Kidney (tissue), 14 donors: ENCODE results near the gene POLD4. TPM values are rescaled to one million over a fixed set of nuclear protein-coding genes. Genes with fewer than 3 reads are reported as not detected.

Experiments used
- DNase-seq, 5 donors: peaks; one replicate each; pipeline ENCODE4 v3.0.0-alpha.2; 2013 to 2020
- FAIRE-seq: peaks from 2 replicates; lab custom pipeline; 2012; peaks lifted over from hg19 to GRCh38; lab: Jason Lieb, UNC
- H3K27ac ChIP-seq, 2 donors: one replicate each; pipeline ENCODE4 v1.7.0; 2013; ENCODE audit warnings: low read depth in 2 of 2, low read length in 2 of 2, inconsistent platforms in 1 of 2
- H3K27me3 ChIP-seq: one replicate; pipeline ENCODE4 v1.7.1; 2013; ENCODE audit warnings: low read length, inconsistent platforms; ENCODE audit not compliant: control insufficient read depth, insufficient read depth
- H3K36me3 ChIP-seq, 3 donors: one replicate each; pipeline versions ENCODE4 v1.7.0 to v1.7.1; 2013; ENCODE audit warnings: low read length in 3 of 3, control low read depth in 1 of 3, inconsistent platforms in 1 of 3; ENCODE audit not compliant: insufficient read depth in 3 of 3, control insufficient read depth in 2 of 3
- H3K4me1 ChIP-seq, 3 donors: one replicate each; pipeline versions ENCODE4 v1.7.0 to v1.7.1; 2013; ENCODE audit warnings: low read length in 3 of 3, inconsistent platforms in 1 of 3, low read depth in 1 of 3; ENCODE audit not compliant: control insufficient read depth in 2 of 3, insufficient read depth in 2 of 3
- H3K4me3 ChIP-seq, 3 donors: one replicate each; pipeline versions ENCODE4 v1.7.0 to v1.8.1; 2013; ENCODE audit warnings: low read length in 3 of 3, control low read depth in 1 of 3, inconsistent platforms in 1 of 3
- H3K9ac ChIP-seq, 3 donors: one replicate each; pipeline versions ENCODE4 v1.7.0 to v1.7.1; 2013; ENCODE audit warnings: low read length in 3 of 3, control low read depth in 1 of 3, inconsistent platforms in 1 of 3
- H3K9me3 ChIP-seq, 3 donors: one replicate each; pipeline versions ENCODE4 v1.7.0 to v1.7.1; 2013; ENCODE audit warnings: low read length in 3 of 3, control low read depth in 1 of 3, inconsistent platforms in 1 of 3; ENCODE audit not compliant: control insufficient read depth in 2 of 3, insufficient read depth in 1 of 3
- intact Hi-C: fragments of 100-400 bp; cut with DNase I; formaldehyde crosslinking; loops from one replicate; pipeline ENCODE4 v1.11.1; 2022
- polyA plus RNA-seq: library from polyadenylated mRNA; stranded (reverse); fragments of 350-450 nt; fragmentation: Illumina TruSeq; extraction: RNeasy Lipid Tissue Mini Kit (QIAGEN cat#74804); gene quantifications from one replicate; pipeline ENCODE4 v1.2.3, GENCODE V29; 2014; ENCODE audit warnings: low read depth, low replicate concordance; ENCODE audit not compliant: insufficient read depth
- total RNA-seq: library from RNA; stranded (reverse); fragmentation: NEBNext Ultra II Directional; extraction: Animal tissue kit (Norgen Biotek cat#: 25700); gene quantifications from one replicate; pipeline ENCODE4 v1.2.1, GENCODE V29; 2021
- TF ChIP-seq, protein P1 (sequence below): IDR thresholded peaks from 3 replicates; pipeline ENCODE4 v1.5.1; 2012; ENCODE audit warnings: mild to moderate bottlenecking, moderate library complexity, borderline replicate concordance; ENCODE audit not compliant: insufficient read depth; ENCODE audit errors: extremely low read depth
- donor health status: control.
- donor health status: control.
- donor health status: control.
- donor health status: control.
- donor health status: control.
- donor health status: DM: yes; HTN: yes; CAD: no.
- donor health status: Normal renal cell carcinoma (clear cell type).

Gene POLD4
- total and polyA plus RNA-seq, 2 donors from 2014 or later = 54.4 to 174 TPM

DNA sequence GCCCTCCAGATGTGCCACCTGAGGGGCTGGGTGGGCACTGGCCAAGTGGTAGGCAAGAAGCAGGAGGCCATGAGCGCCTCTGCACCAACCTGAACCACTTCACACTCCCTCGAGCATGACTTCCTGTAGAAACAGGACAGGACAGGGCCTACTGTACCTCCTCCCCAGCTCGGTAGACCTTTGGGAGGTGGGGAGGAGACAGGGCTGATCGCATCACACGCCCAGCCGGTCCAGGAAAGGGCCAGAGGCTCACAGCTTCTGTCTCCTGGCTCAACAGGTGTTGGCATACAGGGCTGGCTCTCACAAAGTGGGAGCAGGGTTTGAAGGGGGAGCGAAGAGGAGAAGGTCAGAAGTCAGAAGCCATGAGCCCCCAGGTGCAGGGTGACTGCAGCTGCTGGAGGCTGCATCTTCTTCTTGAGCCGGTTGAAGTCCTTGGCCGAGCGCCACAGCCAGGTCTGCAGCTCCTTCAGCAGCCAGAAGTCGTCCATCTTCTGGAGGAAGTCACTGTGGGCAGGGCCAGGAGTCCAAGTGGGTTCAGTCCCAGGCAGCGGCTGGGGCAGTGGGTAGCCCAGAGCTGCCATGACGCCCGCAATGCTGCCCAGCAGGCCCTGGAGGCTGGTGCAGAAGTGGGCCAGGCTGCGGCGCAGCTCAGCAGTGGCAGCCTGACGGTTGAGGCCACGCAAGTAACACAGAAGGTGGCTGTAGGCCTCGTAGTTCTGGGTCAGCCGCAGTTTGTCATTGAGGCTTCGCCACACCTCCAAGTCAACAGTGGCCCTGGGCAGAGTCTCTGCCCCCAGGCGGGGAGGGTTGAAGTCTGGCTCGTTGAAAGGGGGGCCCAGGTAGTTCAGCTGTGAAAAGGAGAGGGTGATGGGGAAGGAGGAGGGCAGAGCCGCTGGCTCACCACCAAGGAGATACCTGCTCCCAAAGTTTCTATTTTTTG lies 11.7 kb upstream of the POLD4 start:
- intact Hi-C loops = no loop called here
- no peak overlapping the region for H3K4me3 ChIP-seq
- FAIRE-seq (no peak), DNase-seq (no peak)
- H3K36me3 ChIP-seq = peaks cover 0 to 3% (median 0%) of the 10 kb centered on the region in 3 donors
- no peaks in the 10 kb centered on the region for H3K9me3 ChIP-seq
- H3K27ac ChIP-seq = peak overlapping the region in 1 of 2 donors; percentile 2
- H3K4me1 ChIP-seq = peaks cover 2 to 14% (median 7%) of the 10 kb centered on the region in 3 donors
- H3K9ac ChIP-seq = no peak overlapping the region
- H3K27me3 ChIP-seq = no peaks in the 10 kb centered on the region
- TF ChIP-seq, protein P1, sequence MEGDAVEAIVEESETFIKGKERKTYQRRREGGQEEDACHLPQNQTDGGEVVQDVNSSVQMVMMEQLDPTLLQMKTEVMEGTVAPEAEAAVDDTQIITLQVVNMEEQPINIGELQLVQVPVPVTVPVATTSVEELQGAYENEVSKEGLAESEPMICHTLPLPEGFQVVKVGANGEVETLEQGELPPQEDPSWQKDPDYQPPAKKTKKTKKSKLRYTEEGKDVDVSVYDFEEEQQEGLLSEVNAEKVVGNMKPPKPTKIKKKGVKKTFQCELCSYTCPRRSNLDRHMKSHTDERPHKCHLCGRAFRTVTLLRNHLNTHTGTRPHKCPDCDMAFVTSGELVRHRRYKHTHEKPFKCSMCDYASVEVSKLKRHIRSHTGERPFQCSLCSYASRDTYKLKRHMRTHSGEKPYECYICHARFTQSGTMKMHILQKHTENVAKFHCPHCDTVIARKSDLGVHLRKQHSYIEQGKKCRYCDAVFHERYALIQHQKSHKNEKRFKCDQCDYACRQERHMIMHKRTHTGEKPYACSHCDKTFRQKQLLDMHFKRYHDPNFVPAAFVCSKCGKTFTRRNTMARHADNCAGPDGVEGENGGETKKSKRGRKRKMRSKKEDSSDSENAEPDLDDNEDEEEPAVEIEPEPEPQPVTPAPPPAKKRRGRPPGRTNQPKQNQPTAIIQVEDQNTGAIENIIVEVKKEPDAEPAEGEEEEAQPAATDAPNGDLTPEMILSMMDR = no peak

DNA sequence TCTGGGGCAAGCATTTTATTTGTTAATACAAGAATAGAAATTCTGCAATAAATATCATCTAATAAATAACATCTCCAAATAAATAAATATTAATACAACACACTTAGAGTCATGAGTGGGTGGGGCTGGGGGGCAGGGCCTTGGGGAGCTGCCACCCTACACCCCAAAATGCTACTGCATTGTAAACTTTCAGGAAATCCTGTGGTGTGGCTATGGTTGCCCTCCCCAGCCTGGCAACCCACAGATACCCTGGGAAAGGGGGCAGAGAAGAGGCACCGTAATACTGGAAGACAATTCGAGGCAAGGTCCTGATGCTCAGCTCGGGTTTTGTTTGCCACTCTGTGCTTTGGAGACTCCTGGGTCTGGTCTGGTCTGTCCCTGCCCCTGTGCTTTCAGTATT lies 10.8 kb upstream of the POLD4 start:
- TF ChIP-seq, protein P1 = no peak
- intact Hi-C loops = no loop called here
- no peak for FAIRE-seq

DNA sequence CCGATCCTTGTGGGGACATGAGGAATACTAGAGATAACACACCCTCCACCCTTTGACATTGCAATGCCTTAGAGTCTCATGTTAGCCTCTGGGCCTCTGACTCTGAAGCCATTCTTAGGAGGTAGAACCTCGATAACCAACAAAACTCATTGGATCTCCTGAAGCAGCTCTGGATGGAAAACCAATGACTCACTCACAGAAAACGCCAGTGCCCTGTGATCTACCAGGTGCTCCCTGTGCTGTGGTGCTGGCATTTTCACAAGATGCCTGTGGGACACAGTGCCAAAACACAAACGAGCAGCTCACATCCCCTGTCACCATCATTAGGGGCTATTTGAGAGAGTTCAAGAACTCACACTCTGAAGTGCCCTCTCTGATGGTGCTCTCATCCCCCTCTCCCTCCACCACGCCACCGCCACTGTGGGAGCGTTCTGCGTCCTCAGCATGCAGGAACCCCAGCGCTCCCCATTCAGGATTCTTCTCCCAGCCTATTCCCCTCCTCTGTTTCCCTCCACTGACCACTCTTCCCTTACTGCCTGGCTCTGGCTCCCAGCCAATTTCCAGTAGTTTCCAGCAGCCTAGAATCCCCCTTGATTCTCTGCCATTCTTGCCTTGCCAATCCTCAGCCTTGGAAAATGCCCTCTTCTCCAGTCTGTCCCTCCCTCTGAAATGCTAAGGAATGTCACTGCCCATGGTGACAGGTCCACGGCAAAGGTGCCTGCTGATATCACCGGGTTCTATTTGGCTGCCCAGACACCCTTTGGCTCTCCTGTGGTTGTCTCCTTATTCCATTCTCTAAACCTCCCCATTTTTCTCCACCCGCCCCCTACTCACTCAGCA lies 4.7 kb upstream of the POLD4 start:
- Histone ChIP-seq H3K4me3 (no peak overlapping the region), H3K4me1 (peaks cover 2 to 34% (median 29%) of the 10 kb centered on the region in 3 donors), H3K27me3 (no peaks in the 10 kb centered on the region), H3K27ac (no peak overlapping the region), H3K36me3 (no peaks in the 10 kb centered on the region), H3K9me3 (no peaks in the 10 kb centered on the region), H3K9ac (peak overlapping the region in 1 of 3 donors; percentile 53)
- TF ChIP-seq, protein P1 = no peak
- intact Hi-C loops = no loop called here
- FAIRE-seq (no peak), DNase-seq (no peak)

More for the DNA sequence above, 10.8 kb upstream of the POLD4 start:
- H3K4me1 ChIP-seq = peaks cover 2 to 14% (median 3%) of the 10 kb centered on the region in 3 donors
- H3K36me3 ChIP-seq = peaks cover 0 to 3% (median 0%) of the 10 kb centered on the region in 3 donors
- H3K9ac ChIP-seq = no peak overlapping the region
- H3K27me3 ChIP-seq = no peaks in the 10 kb centered on the region
- no peak for DNase-seq
- H3K9me3 ChIP-seq = no peaks in the 10 kb centered on the region
- H3K27ac ChIP-seq = no peak overlapping the region
- no peak overlapping the region for H3K4me3 ChIP-seq
